Stimulated activated CD4-positive, alpha-beta T cell treated with anti-CD3 and anti-CD28 coated beads, Interleukin-2, amount 100 ng/mL, for 24 hours (primary cell): ENCODE measurements around the gene TAF8.
A peak's percentile ranks its signal among the peaks of the same experiment; 100 is the strongest.

Experiments
- DNase-seq, 2 donors: peaks; one replicate each; pipeline ENCODE4 v3.0.0-alpha.2; 2020

TAF8 gene

GRCh38 chr6:42100029-42100901, 49.9 kb downstream of the TAF8 start:
- DNase-seq = peak; percentile 19 to 25

- DNase-seq = no peak
Observed at GRCh38 chr6:42101186-42101657, 50.9 kb downstream of the TAF8 start.

GRCh38 chr6:42103216-42103615, 52.9 kb downstream of the TAF8 start:
- DNase-seq = no peak

- DNase-seq = no peak
Observed at GRCh38 chr6:42103753-42104094, 53.4 kb downstream of the TAF8 start.

- peak; percentile 81 to 82 for DNase-seq
Observed at GRCh38 chr6:42104095-42104803, 53.9 kb downstream of the TAF8 start.

- no peak for DNase-seq
Observed at GRCh38 chr6:42104804-42105125, 54.4 kb downstream of the TAF8 start.

- DNase-seq = no peak
Observed at GRCh38 chr6:42105156-42105648, 54.9 kb downstream of the TAF8 start.

- DNase-seq = no peak
Observed at GRCh38 chr6:42105709-42106108, 55.4 kb downstream of the TAF8 start.

GRCh38 chr6:42106112-42107023, 56.0 kb downstream of the TAF8 start:
- DNase-seq = no peak

GRCh38 chr6:42108071-42108470, 57.7 kb downstream of the TAF8 start:
- DNase-seq = no peak

- DNase-seq = no peak
Observed at GRCh38 chr6:42110683-42111082, 60.4 kb downstream of the TAF8 start.

- no peak for DNase-seq
Observed at GRCh38 chr6:42112351-42112750, 62.0 kb downstream of the TAF8 start.

- DNase-seq = no peak
Observed at GRCh38 chr6:42113936-42114636, 63.8 kb downstream of the TAF8 start.

- no peak for DNase-seq
Observed at GRCh38 chr6:42117843-42118161, 67.5 kb downstream of the TAF8 start.

- DNase-seq = no peak
Observed at GRCh38 chr6:42118162-42119001, 68.1 kb downstream of the TAF8 start.

GRCh38 chr6:42120895-42121865, 70.9 kb downstream of the TAF8 start:
- no peak for DNase-seq

GRCh38 chr6:42123379-42124103, 73.2 kb downstream of the TAF8 start:
- no peak for DNase-seq

- DNase-seq = no peak
Observed at GRCh38 chr6:42124223-42124836, 74.0 kb downstream of the TAF8 start.

- DNase-seq = no peak
Observed at GRCh38 chr6:42125231-42125630, 74.9 kb downstream of the TAF8 start.
